IPS-NIHi7 (cell line): Measurements from ENCODE around the gene MGAT4A.
A peak's percentile ranks its signal among the peaks of the same experiment; 100 is the strongest.
"Not testable (repeated sequence)": the region's sequence is repeated elsewhere in the genome, so short reads cannot be mapped to it uniquely, and the experiment has no call there.

Experiments
- DNase-seq: peaks from one replicate; pipeline ENCODE4 v3.0.0; 2012; ENCODE audit warnings: mixed read lengths; ENCODE audit errors: extremely low spot score

The MGAT4A gene

GRCh38 chr2:98607741-98608115 lies 123.2 kb downstream of the MGAT4A start:
- no peak for DNase-seq

GRCh38 chr2:98607104-98607503 lies 123.8 kb downstream of the MGAT4A start:
- no peak for DNase-seq

GRCh38 chr2:98606431-98606830 lies 124.5 kb downstream of the MGAT4A start:
- DNase-seq: no peak

- no peak for DNase-seq
Observed at GRCh38 chr2:98605076-98605475, 125.9 kb downstream of the MGAT4A start.

GRCh38 chr2:98604547-98604946 lies 126.4 kb downstream of the MGAT4A start:
- no peak for DNase-seq

- peak; percentile 73 for DNase-seq
Observed at GRCh38 chr2:98601532-98602132, 129.3 kb downstream of the MGAT4A start.

GRCh38 chr2:98598781-98599428 lies 132.0 kb downstream of the MGAT4A start:
- no peak for DNase-seq

GRCh38 chr2:98594665-98595064 lies 136.3 kb downstream of the MGAT4A start:
- DNase-seq: not testable (repeated sequence)

- no peak for DNase-seq
Observed at GRCh38 chr2:98592565-98592964, 138.4 kb downstream of the MGAT4A start.

- no peak for DNase-seq
Observed at GRCh38 chr2:98589489-98589888, 141.4 kb downstream of the MGAT4A start.

GRCh38 chr2:98588880-98589431 lies 142.0 kb downstream of the MGAT4A start:
- DNase-seq: no peak

- DNase-seq: no peak
Observed at GRCh38 chr2:98586551-98587140, 144.3 kb downstream of the MGAT4A start.

- no peak for DNase-seq
Observed at GRCh38 chr2:98585386-98585785, 145.5 kb downstream of the MGAT4A start.

GRCh38 chr2:98583816-98584618 lies 146.9 kb downstream of the MGAT4A start:
- no peak for DNase-seq

- no peak for DNase-seq
Observed at GRCh38 chr2:98583276-98583675, 147.7 kb downstream of the MGAT4A start.

- DNase-seq: no peak
Observed at GRCh38 chr2:98582523-98582922, 148.4 kb downstream of the MGAT4A start.

GRCh38 chr2:98580656-98581284 lies 150.2 kb downstream of the MGAT4A start:
- DNase-seq: no peak

GRCh38 chr2:98579926-98580325 lies 151.0 kb downstream of the MGAT4A start:
- DNase-seq: no peak

GRCh38 chr2:98578231-98578630 lies 152.7 kb downstream of the MGAT4A start:
- no peak for DNase-seq

- DNase-seq: no peak
Observed at GRCh38 chr2:98577313-98577712, 153.6 kb downstream of the MGAT4A start.

- DNase-seq: no peak
Observed at GRCh38 chr2:98576666-98577312, 154.1 kb downstream of the MGAT4A start.
